Measurements from ENCODE around the gene CCDC40.

Gene CCDC40

GRCh38 chr17:80133626-80133970, 97.2 kb downstream of the CCDC40 start:
- Histone ChIP-seq H3K4me3 (no peak overlapping the region), H3K27me3 (no peaks in the 10 kb centered on the region), H3K9me3 (no peaks in the 10 kb centered on the region), H3K9ac (no peak overlapping the region), H3K27ac (no peak overlapping the region), H3K4me2 (no peak overlapping the region), H3K4me1 (no peaks in the 10 kb centered on the region), H3K36me3 (peaks cover 62% of the 10 kb centered on the region), H4K20me1 (peaks cover 17% of the 10 kb centered on the region)
- no peak for TF ChIP-seq Cebpa-rat (IDR thresholded peaks at IDR 0.05)

DNA sequence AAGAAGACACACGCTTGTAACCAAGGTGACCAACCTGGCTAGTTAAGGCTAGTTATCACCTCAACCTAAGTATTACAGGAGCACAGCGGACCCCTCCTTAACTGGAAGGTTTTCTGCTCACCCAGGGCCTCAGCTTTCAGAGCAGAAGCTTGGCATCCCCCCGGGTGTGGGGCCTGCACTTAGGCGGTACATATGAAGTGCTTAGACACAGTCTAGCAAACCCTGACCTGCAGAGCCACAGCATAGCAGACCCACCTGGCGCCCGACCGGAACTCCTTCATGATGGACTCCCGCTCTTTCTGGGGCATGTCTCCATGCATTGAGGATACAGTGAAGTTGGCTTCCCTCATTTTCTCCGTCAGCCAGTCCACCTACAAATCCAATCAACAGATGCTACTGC, 100.7 kb downstream of the CCDC40 start:
- peaks cover 42% of the 10 kb centered on the region for H4K20me1 ChIP-seq
- H3K4me2 ChIP-seq, result no peak overlapping the region
- no peak overlapping the region for H3K9ac ChIP-seq
- TF ChIP-seq Cebpa-rat (IDR thresholded peaks at IDR 0.05), result no peak
- peaks cover 97% of the 10 kb centered on the region for H3K36me3 ChIP-seq
- H3K27ac ChIP-seq, result no peak overlapping the region
- H3K4me1 ChIP-seq, result no peaks in the 10 kb centered on the region
- H3K4me3 ChIP-seq, result no peak overlapping the region
- no peaks in the 10 kb centered on the region for H3K27me3 ChIP-seq
- no peaks in the 10 kb centered on the region for H3K9me3 ChIP-seq

- Histone ChIP-seq H3K27me3 (no peaks in the 10 kb centered on the region), H3K4me2 (no peak overlapping the region), H3K27ac (no peak overlapping the region), H3K9me3 (no peaks in the 10 kb centered on the region), H3K4me3 (no peak overlapping the region), H3K9ac (no peak overlapping the region), H3K36me3 (peaks cover 100% of the 10 kb centered on the region), H3K4me1 (peaks cover 5% of the 10 kb centered on the region), H4K20me1 (peaks cover 49% of the 10 kb centered on the region)
- TF ChIP-seq Cebpa-rat (IDR thresholded peaks at IDR 0.05), result no peak
Observed at GRCh38 chr17:80138856-80139426, 102.5 kb downstream of the CCDC40 start.

- Histone ChIP-seq H3K9ac (no peak overlapping the region), H3K36me3 (peaks cover 82% of the 10 kb centered on the region), H4K20me1 (peaks cover 76% of the 10 kb centered on the region), H3K4me2 (no peak overlapping the region), H3K9me3 (no peaks in the 10 kb centered on the region), H3K27me3 (no peaks in the 10 kb centered on the region), H3K4me1 (peaks cover 25% of the 10 kb centered on the region), H3K4me3 (no peak overlapping the region), H3K27ac (no peak overlapping the region)
- TF ChIP-seq Cebpa-rat (IDR thresholded peaks at IDR 0.05), result no peak
Observed at GRCh38 chr17:80141463-80142165, 105.2 kb downstream of the CCDC40 start.

- Histone ChIP-seq H3K27me3 (no peaks in the 10 kb centered on the region), H3K4me2 (no peak overlapping the region), H3K36me3 (peaks cover 69% of the 10 kb centered on the region), H3K4me1 (peaks cover 27% of the 10 kb centered on the region), H3K27ac (no peak overlapping the region), H3K9me3 (no peaks in the 10 kb centered on the region), H3K9ac (no peak overlapping the region), H4K20me1 (peaks cover 71% of the 10 kb centered on the region), H3K4me3 (no peak overlapping the region)
- no peak for TF ChIP-seq Cebpa-rat (IDR thresholded peaks at IDR 0.05)
Observed at GRCh38 chr17:80142929-80143328, 106.5 kb downstream of the CCDC40 start.

GRCh38 chr17:80145076-80146075, 108.9 kb downstream of the CCDC40 start:
- Histone ChIP-seq H3K4me2 (peak overlapping the region; percentile 93), H3K4me3 (peak overlapping the region; percentile 95), H3K4me1 (peaks cover 41% of the 10 kb centered on the region), H3K27ac (peak overlapping the region; percentile 96; the same call in 1 of the 2 replicates), H3K9ac (peak overlapping the region; percentile 97), H3K36me3 (peaks cover 44% of the 10 kb centered on the region), H4K20me1 (peaks cover 63% of the 10 kb centered on the region), H3K9me3 (no peaks in the 10 kb centered on the region), H3K27me3 (no peaks in the 10 kb centered on the region)
- TF ChIP-seq Cebpa-rat (IDR thresholded peaks at IDR 0.05), result no peak

DNA sequence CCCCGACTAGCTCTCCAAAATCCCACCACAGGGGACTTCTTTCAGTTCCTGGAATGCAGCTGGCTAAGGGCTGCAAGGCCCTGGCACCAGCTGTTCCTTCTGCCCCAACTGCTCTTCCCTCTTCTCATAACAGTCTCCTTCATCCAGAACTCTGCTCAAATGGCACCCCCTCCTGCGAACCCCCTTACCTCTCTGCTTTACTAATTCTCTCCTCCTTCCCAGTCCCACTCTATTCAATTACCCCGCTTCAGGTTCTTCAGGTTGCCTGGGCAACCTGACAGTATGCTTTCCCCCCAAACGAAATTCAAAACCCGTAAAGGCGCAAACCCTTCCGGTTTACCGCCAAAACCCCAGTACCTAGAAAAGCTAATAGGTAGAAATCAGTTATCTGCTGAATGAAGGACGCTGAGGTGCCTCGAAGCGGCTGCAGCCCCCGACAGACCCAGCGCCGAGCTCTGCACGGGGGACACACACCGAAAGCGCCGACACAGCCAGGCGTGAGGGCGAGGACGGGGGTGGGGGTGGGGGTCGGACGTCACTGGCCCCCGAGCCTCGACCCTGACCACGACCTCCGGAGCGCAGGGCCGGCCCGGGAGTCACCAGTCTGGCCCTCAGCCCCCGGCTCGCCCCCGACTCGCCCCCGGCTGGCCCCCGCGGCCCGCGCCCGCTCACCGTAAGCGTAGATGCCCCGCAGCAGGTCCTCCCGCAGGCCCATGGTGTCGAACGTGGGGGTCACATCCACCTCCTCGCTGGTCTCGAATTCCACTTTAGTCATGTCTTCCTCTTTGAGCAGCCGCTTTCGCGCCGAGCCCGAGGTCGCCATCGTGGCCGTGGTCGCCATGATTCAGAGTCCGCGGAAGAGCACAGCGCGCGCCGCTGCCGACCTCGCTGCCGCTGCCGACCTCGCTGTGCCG, 109.9 kb downstream of the CCDC40 start:
- H3K9ac ChIP-seq, result peak overlapping the region; percentile 97
- peaks cover 34% of the 10 kb centered on the region for H3K36me3 ChIP-seq
- H3K9me3 ChIP-seq, result no peaks in the 10 kb centered on the region
- H3K4me3 ChIP-seq, result peak overlapping the region; percentile 95
- H3K4me1 ChIP-seq, result peaks cover 41% of the 10 kb centered on the region
- peaks cover 53% of the 10 kb centered on the region for H4K20me1 ChIP-seq
- peak overlapping the region; percentile 93 for H3K4me2 ChIP-seq
- no peak for TF ChIP-seq Cebpa-rat (IDR thresholded peaks at IDR 0.05)
- peak overlapping the region; percentile 96 for H3K27ac ChIP-seq
- no peaks in the 10 kb centered on the region for H3K27me3 ChIP-seq

- peak within 1 kb of the TSS; percentile 95 for H3K4me3 ChIP-seq
- no peak for TF ChIP-seq Cebpa-rat (IDR thresholded peaks at IDR 0.05)
- peak within 1 kb of the TSS; percentile 93 for H3K4me2 ChIP-seq
- H3K4me1 ChIP-seq, result peaks cover 47% of the 10 kb centered on the region
- peaks cover 26% of the 10 kb centered on the region for H3K36me3 ChIP-seq
- H4K20me1 ChIP-seq, result peaks cover 45% of the 10 kb centered on the region
- H3K27me3 ChIP-seq, result no peaks in the 10 kb centered on the region
- H3K9me3 ChIP-seq, result no peaks in the 10 kb centered on the region
- peak within 1 kb of the TSS; percentile 97 for H3K9ac ChIP-seq
- H3K27ac ChIP-seq, result peak within 1 kb of the TSS; percentile 96
Observed at GRCh38 chr17:80147035-80147822, 110.8 kb downstream of the CCDC40 start, which contains the start of gene EIF4A3. EIF4A3 (minus strand) TSS chr17:80147128; CDS start chr17:80146961, 167 bp downstream.

Data from BLaER1 (cell line).